DOHH2 (cell line): ENCODE results near the gene PHC2.

Experiments used
- EZH2phosphoT487 ChIP-seq: fragments of 200-600 bp; sonication (generic); IDR thresholded peaks from 2 replicates; pipeline ENCODE4 v1.6.1; 2017; ENCODE audit warnings: borderline replicate concordance, mild to moderate bottlenecking, antibody characterized with exemption, low read length, moderate library complexity, mixed read lengths
- TF ChIP-seq, protein P1 (sequence below): fragments of 200-600 bp; sonication (generic); IDR thresholded peaks from one replicate; pipeline ENCODE4 v1.5.1; 2014; ENCODE audit warnings: antibody characterized with exemption, mild to moderate bottlenecking, low read depth, low read length; ENCODE audit not compliant: poor library complexity, severe bottlenecking

DNA sequence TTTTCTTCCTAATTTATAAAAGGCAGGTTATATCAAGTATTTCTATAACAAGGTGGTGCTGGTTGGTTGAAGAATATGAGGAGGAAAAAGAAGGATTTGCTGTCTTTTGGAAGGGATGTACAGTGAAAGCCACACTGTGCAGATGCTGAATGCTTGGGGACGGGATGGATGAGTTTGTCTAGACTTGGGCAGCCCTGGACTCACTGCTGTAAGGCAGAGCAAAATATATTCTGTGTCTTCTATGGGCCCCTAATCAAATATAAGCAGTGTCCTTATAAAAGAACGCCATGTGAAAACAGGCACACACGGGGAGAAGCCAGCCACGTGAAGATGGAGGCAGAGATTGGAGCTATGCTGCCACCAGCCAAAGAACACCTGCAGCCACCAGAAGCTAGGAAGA is 47.4 kb downstream of the PHC2 start:
- TF ChIP-seq, protein P1, sequence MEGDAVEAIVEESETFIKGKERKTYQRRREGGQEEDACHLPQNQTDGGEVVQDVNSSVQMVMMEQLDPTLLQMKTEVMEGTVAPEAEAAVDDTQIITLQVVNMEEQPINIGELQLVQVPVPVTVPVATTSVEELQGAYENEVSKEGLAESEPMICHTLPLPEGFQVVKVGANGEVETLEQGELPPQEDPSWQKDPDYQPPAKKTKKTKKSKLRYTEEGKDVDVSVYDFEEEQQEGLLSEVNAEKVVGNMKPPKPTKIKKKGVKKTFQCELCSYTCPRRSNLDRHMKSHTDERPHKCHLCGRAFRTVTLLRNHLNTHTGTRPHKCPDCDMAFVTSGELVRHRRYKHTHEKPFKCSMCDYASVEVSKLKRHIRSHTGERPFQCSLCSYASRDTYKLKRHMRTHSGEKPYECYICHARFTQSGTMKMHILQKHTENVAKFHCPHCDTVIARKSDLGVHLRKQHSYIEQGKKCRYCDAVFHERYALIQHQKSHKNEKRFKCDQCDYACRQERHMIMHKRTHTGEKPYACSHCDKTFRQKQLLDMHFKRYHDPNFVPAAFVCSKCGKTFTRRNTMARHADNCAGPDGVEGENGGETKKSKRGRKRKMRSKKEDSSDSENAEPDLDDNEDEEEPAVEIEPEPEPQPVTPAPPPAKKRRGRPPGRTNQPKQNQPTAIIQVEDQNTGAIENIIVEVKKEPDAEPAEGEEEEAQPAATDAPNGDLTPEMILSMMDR = no peak
- no peak for TF ChIP-seq EZH2phosphoT487
